Tibial artery (tissue), 4 donors: ENCODE measurements around the gene TBC1D9.

ENCODE experiments used
- DNase-seq, 2 donors: peaks; one replicate each; pipeline ENCODE4 v3.0.0-alpha.2; 2019
- H3K27ac ChIP-seq, 2 donors: fragments of 200-600 bp; sonication (generic) in 1 of 2; 1 replicate in 1 of 2; 2 replicates in 1 of 2; pipeline ENCODE4 v1.5.1; 2018 to 2019; ENCODE audit warnings: mild to moderate bottlenecking in 1 of 2
- H3K27me3 ChIP-seq, 2 donors: fragments of 200-600 bp; sonication (generic) in 1 of 2; one replicate each; pipeline versions ENCODE4 v1.5.1 to v1.6.0; 2016 to 2019
- H3K36me3 ChIP-seq, 3 donors: fragments of 200-600 bp; sonication (generic) in 2 of 3; one replicate each; pipeline ENCODE4 v1.5.1; 2016 to 2019; ENCODE audit warnings: mild to moderate bottlenecking in 2 of 3
- H3K4me1 ChIP-seq, 4 donors: fragments of 200-600 bp; sonication (generic) in 2 of 4; 1 replicate in 3 of 4; 2 replicates in 1 of 4; pipeline ENCODE4 v1.5.1; 2016 to 2019
- H3K4me3 ChIP-seq, 2 donors: fragments of 200-600 bp; sonication (generic) in 1 of 2; 1 replicate in 1 of 2; 2 replicates in 1 of 2; pipeline ENCODE4 v1.5.1; 2018 to 2019; ENCODE audit warnings: mild to moderate bottlenecking in 2 of 2
- H3K9me3 ChIP-seq, 3 donors: fragments of 200-600 bp; sonication (generic) in 1 of 3; one replicate each; pipeline ENCODE4 v1.5.1; 2016 to 2019
- CTCF ChIP-seq, 2 experiments: fragments of 200-600 bp in 1 of 2; fragments of 450-650 bp in 1 of 2; IDR thresholded peaks; one replicate each; pipeline ENCODE4 v1.5.1; 2017 to 2019; ENCODE audit warnings: antibody characterized with exemption in 2 of 2, mild to moderate bottlenecking in 1 of 2, moderate library complexity in 1 of 2
- intact Hi-C: fragments of 100-400 bp; cut with DNase I; formaldehyde crosslinking; loops from one replicate; pipeline ENCODE4 v1.15.0; 2023; ENCODE audit warnings: low total_unique reads

The TBC1D9 gene

GRCh38 chr4:140756319-140757231 is at the start of gene TBC1D9:
Gene TBC1D9, minus strand, starts transcription at chr4:140756385. Its CDS starts 340 bp downstream, at chr4:140756045.
- Histone ChIP-seq H3K27ac (peak within 1 kb of the TSS; percentile 81 to 91), H3K27me3 (no peaks in the 10 kb centered on the region), H3K36me3 (no peaks in the 10 kb centered on the region), H3K9me3 (no peaks in the 10 kb centered on the region), H3K4me1 (peaks cover 0 to 11% (median 4%) of the 10 kb centered on the region in 4 donors), H3K4me3 (peak within 1 kb of the TSS; percentile 68 to 77)
- intact Hi-C loops: no loop called here
- no peak for TF ChIP-seq CTCF (IDR thresholded peaks at IDR 0.05)
- peak; percentile 81 to 83 for DNase-seq

GRCh38 chr4:140805293-140805692 is 49.1 kb upstream of the TBC1D9 start:
- intact Hi-C loops: loop anchor here (5.0 kb wide), 1 partner anchor 623 kb away; no protein-coding TSS in a partner anchor

GRCh38 chr4:140802591-140802990 is 46.4 kb upstream of the TBC1D9 start:
- H3K4me1 ChIP-seq: no peaks in the 10 kb centered on the region
- H3K4me3 ChIP-seq: no peak overlapping the region
- H3K9me3 ChIP-seq: no peaks in the 10 kb centered on the region
- intact Hi-C loops: no loop called here
- DNase-seq: no peak
- H3K36me3 ChIP-seq: no peaks in the 10 kb centered on the region
- TF ChIP-seq CTCF (IDR thresholded peaks at IDR 0.05): no peak
- H3K27me3 ChIP-seq: no peaks in the 10 kb centered on the region
- no peak overlapping the region for H3K27ac ChIP-seq

More at GRCh38 chr4:140805293-140805692, 49.1 kb upstream of the TBC1D9 start:
- Histone ChIP-seq H3K27me3 (no peaks in the 10 kb centered on the region), H3K27ac (no peak overlapping the region), H3K36me3 (no peaks in the 10 kb centered on the region), H3K9me3 (no peaks in the 10 kb centered on the region), H3K4me3 (no peak overlapping the region), H3K4me1 (no peaks in the 10 kb centered on the region)
- no peak for DNase-seq
- TF ChIP-seq CTCF (IDR thresholded peaks at IDR 0.05): no peak

- TF ChIP-seq CTCF (IDR thresholded peaks at IDR 0.05): no peak
- no peak overlapping the region for H3K27ac ChIP-seq
- no peaks in the 10 kb centered on the region for H3K36me3 ChIP-seq
- DNase-seq: no peak
- intact Hi-C loops: no loop called here
- no peaks in the 10 kb centered on the region for H3K27me3 ChIP-seq
- H3K4me3 ChIP-seq: no peak overlapping the region
- no peaks in the 10 kb centered on the region for H3K4me1 ChIP-seq
- H3K9me3 ChIP-seq: no peaks in the 10 kb centered on the region
Observed at GRCh38 chr4:140800666-140801065, 44.5 kb upstream of the TBC1D9 start.

- intact Hi-C loops: no loop called here
- Histone ChIP-seq H3K36me3 (no peaks in the 10 kb centered on the region), H3K27me3 (no peaks in the 10 kb centered on the region), H3K27ac (no peak overlapping the region), H3K4me3 (no peak overlapping the region), H3K4me1 (no peaks in the 10 kb centered on the region), H3K9me3 (no peaks in the 10 kb centered on the region)
- TF ChIP-seq CTCF (IDR thresholded peaks at IDR 0.05): no peak
- DNase-seq: no peak
Observed at GRCh38 chr4:140799686-140800225, 43.6 kb upstream of the TBC1D9 start.
